Right atrium auricular region (tissue), 2 donors: ENCODE results near the gene FAM185A. TPM values are rescaled to one million over a fixed set of nuclear protein-coding genes. Genes with fewer than 3 reads are reported as not detected.

Experiments
- DNase-seq: peaks from one replicate; pipeline ENCODE4 v3.0.0-alpha.2; 2019; ENCODE audit warnings: low spot score
- H3K27ac ChIP-seq, 2 donors: fragments of 200-600 bp; sonication (generic); 1 replicate in 1 of 2; 2 replicates in 1 of 2; pipeline ENCODE4 v1.5.1; 2016 to 2019
- H3K27me3 ChIP-seq, 2 donors: fragments of 200-600 bp; sonication (generic); one replicate each; pipeline versions ENCODE4 v1.5.1 to v1.6.0; 2017 to 2019
- H3K36me3 ChIP-seq: fragments of 200-600 bp; sonication (generic); one replicate; pipeline ENCODE4 v1.5.1; 2016
- H3K4me1 ChIP-seq, 2 donors: fragments of 200-600 bp; sonication (generic); one replicate each; pipeline versions ENCODE4 v1.5.1 to v1.6.0; 2017 to 2019
- H3K4me3 ChIP-seq, 2 donors: fragments of 200-600 bp; sonication (generic); 1 replicate in 1 of 2; 2 replicates in 1 of 2; pipeline ENCODE4 v1.5.1; 2017 to 2019; ENCODE audit warnings: mild to moderate bottlenecking in 1 of 2, moderate library complexity in 1 of 2
- H3K9me3 ChIP-seq, 2 donors: fragments of 200-600 bp; sonication (generic); one replicate each; pipeline ENCODE4 v1.5.1; 2019
- total RNA-seq, 2 donors: library from RNA; depleted of rRNA; stranded (reverse); fragments of >200 nt; gene quantifications; one replicate each; pipeline ENCODE4 v1.1.0, GENCODE V29; 2016
- TF ChIP-seq, protein P1 (sequence below), 2 donors: fragments of 200-600 bp; sonication (generic); IDR thresholded peaks; one replicate each; pipeline ENCODE4 v1.5.1; 2019; ENCODE audit warnings: antibody characterized with exemption in 2 of 2

Gene FAM185A
- total RNA-seq, 2 donors from 2014 or later = 4.6 to 9.6 TPM

DNA sequence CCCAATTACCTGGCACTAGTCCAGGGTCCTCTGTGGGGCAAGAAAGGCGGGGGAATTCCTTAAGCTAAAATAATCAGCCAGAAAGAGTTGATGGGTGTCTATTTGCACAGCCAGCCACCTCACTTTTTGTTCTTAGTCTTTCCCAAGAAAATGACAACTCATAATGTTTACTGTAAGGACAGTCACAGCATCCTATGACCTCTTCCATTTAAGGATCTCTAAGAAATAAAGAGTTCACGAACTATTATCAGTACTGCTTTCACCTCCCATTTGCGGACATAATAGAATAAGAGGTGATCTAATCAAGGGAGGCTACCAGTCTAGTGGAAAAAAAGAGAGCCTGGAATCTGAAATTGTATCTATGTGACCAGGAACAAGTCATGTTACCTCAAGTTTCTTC is 91.6 kb downstream of the FAM185A start:
- H3K27me3 ChIP-seq = no peaks in the 10 kb centered on the region
- TF ChIP-seq, protein P1, sequence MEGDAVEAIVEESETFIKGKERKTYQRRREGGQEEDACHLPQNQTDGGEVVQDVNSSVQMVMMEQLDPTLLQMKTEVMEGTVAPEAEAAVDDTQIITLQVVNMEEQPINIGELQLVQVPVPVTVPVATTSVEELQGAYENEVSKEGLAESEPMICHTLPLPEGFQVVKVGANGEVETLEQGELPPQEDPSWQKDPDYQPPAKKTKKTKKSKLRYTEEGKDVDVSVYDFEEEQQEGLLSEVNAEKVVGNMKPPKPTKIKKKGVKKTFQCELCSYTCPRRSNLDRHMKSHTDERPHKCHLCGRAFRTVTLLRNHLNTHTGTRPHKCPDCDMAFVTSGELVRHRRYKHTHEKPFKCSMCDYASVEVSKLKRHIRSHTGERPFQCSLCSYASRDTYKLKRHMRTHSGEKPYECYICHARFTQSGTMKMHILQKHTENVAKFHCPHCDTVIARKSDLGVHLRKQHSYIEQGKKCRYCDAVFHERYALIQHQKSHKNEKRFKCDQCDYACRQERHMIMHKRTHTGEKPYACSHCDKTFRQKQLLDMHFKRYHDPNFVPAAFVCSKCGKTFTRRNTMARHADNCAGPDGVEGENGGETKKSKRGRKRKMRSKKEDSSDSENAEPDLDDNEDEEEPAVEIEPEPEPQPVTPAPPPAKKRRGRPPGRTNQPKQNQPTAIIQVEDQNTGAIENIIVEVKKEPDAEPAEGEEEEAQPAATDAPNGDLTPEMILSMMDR (IDR thresholded peaks at IDR 0.05) = no peak
- no peak overlapping the region for H3K27ac ChIP-seq
- DNase-seq = no peak
- H3K4me3 ChIP-seq = no peak overlapping the region
- no peaks in the 10 kb centered on the region for H3K4me1 ChIP-seq
- H3K9me3 ChIP-seq = no peaks in the 10 kb centered on the region
- H3K36me3 ChIP-seq = no peaks in the 10 kb centered on the region

DNA sequence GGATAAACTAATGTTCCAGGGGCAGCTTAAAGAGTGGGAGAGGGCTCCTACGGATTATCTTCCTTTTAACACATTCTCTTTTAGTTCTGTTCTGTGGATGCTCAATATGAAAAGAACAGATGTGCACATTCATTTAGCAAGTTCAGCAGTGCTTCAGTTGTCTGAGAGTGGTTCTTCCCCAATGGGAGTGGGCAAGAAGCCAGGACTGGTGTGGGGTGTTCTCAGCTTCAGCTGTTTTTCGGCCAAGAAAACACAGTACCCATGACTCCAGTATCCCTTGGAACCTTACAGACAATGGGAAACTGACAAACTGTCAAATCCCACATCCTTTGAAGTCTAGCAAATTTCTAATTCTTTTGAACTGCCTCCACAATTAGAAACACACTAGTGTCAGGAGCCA is 92.5 kb downstream of the FAM185A start:
- Histone ChIP-seq H3K36me3 (no peaks in the 10 kb centered on the region), H3K4me1 (no peaks in the 10 kb centered on the region), H3K9me3 (no peaks in the 10 kb centered on the region), H3K4me3 (no peak overlapping the region), H3K27ac (no peak overlapping the region), H3K27me3 (no peaks in the 10 kb centered on the region)
- TF ChIP-seq, protein P1 (IDR thresholded peaks at IDR 0.05) = no peak
- no peak for DNase-seq

DNA sequence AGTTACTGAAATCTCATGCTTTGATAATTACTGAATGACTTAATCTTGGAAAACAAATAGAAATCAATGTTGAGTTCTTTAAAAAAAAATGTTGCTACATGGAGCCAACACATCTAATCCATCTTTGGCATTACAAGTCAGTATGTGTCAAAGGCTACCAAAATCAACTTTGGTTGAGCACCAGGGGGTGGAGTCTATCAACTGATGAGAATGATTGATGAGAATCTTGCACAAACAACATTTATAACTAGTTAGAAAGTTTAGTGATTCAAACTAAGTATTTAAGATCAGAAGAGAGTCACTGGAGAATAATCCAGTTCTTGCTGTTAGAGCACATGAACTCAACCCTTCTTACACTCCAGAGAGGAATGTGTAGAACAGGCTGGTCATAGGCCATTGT is 93.5 kb downstream of the FAM185A start:
- no peak overlapping the region for H3K27ac ChIP-seq
- no peaks in the 10 kb centered on the region for H3K9me3 ChIP-seq
- no peak overlapping the region for H3K4me3 ChIP-seq
- H3K36me3 ChIP-seq = no peaks in the 10 kb centered on the region
- no peaks in the 10 kb centered on the region for H3K4me1 ChIP-seq
- no peaks in the 10 kb centered on the region for H3K27me3 ChIP-seq
- no peak for DNase-seq
- TF ChIP-seq, protein P1 (IDR thresholded peaks at IDR 0.05) = no peak

DNA sequence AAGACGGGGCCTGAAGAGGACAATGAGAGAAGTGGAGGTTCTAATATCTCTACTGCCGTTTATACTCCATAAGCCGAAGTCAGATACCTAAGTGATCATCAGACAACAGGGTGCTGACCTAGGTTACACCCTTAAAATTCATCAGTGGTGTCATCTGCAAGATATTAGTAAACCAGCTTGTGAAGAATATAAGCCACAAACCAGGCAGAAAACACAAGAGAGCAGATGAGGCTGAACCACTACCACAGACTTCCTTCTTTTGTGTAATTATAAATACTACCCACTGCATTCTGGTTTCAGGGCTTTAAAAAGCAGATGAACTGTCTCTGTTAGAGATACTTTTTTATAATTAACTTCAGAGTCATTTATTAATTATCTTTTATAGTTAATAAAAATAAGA is 95.1 kb downstream of the FAM185A start:
- Histone ChIP-seq H3K36me3 (no peaks in the 10 kb centered on the region), H3K27me3 (no peaks in the 10 kb centered on the region), H3K9me3 (no peaks in the 10 kb centered on the region), H3K4me1 (no peaks in the 10 kb centered on the region), H3K27ac (no peak overlapping the region), H3K4me3 (no peak overlapping the region)
- TF ChIP-seq, protein P1 (IDR thresholded peaks at IDR 0.05) = no peak
- no peak for DNase-seq

DNA sequence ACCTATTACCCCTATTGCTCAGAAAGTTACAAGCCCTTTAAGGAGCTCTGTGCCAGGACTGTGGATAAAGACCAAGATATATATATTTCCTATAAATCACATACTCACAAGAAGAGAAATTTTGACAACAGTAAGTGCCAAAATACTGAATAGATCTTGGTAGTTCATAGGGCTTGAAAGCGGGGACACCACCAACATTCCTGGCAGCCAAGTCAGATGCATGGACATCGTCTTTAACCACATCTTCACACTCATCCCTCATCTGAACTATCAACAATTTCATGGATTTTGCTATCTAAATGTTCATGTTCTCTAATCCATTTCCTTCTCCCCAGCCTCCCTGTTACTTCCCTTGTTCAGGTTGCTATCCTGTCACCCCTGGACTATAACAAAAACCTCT is 96.5 kb downstream of the FAM185A start:
- H3K36me3 ChIP-seq = no peaks in the 10 kb centered on the region
- no peaks in the 10 kb centered on the region for H3K9me3 ChIP-seq
- no peak for DNase-seq
- no peaks in the 10 kb centered on the region for H3K27me3 ChIP-seq
- H3K27ac ChIP-seq = no peak overlapping the region
- TF ChIP-seq, protein P1 (IDR thresholded peaks at IDR 0.05) = no peak
- H3K4me3 ChIP-seq = no peak overlapping the region
- H3K4me1 ChIP-seq = no peaks in the 10 kb centered on the region

DNA sequence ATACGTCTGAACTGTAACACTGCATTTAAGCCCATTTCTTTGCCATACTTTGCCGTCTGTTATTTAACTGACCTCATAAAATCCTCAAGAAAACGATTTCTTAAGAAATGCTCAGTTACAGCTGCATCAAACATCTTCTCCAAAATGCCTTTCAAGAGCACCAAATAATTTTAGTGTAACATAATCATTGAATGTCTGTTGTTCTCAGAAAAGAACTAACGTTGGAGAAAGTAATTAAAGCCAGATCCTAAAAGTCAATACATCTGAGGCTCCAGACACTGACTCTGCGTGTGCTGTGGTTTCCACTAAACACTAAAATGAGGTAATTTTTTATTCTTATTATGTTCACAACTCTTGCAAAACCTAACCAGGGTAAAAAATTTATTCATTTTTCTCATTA is 100.3 kb downstream of the FAM185A start:
- no peaks in the 10 kb centered on the region for H3K27me3 ChIP-seq
- no peaks in the 10 kb centered on the region for H3K36me3 ChIP-seq
- H3K27ac ChIP-seq = no peak overlapping the region
- H3K4me3 ChIP-seq = no peak overlapping the region
- DNase-seq = no peak
- no peaks in the 10 kb centered on the region for H3K4me1 ChIP-seq
- TF ChIP-seq, protein P1 (IDR thresholded peaks at IDR 0.05) = no peak
- no peaks in the 10 kb centered on the region for H3K9me3 ChIP-seq
